GM10847 (cell line): ENCODE results near the gene CSMD2.

Source experiments
- POLR2A ChIP-seq: IDR thresholded peaks from 2 replicates; pipeline ENCODE4 v1.6.1; 2011; ENCODE audit not compliant: insufficient read length; ENCODE audit errors: extremely low read depth

Gene CSMD2

GRCh38 chr1:34009340-34009985, 155.6 kb downstream of the CSMD2 start:
- TF ChIP-seq POLR2A, result no peak

- no peak for TF ChIP-seq POLR2A
These were observed 157.3 kb downstream of the CSMD2 start for GRCh38 chr1:34007760-34008159.

GRCh38 chr1:34005309-34005708, 159.7 kb downstream of the CSMD2 start:
- TF ChIP-seq POLR2A, result no peak

- no peak for TF ChIP-seq POLR2A
These were observed 162.2 kb downstream of the CSMD2 start for GRCh38 chr1:34002810-34003209.

- no peak for TF ChIP-seq POLR2A
These were observed 167.6 kb downstream of the CSMD2 start for GRCh38 chr1:33997127-33998036.

- TF ChIP-seq POLR2A, result no peak
These were observed 168.7 kb downstream of the CSMD2 start for GRCh38 chr1:33996281-33996680.

GRCh38 chr1:33993301-33993700, 171.7 kb downstream of the CSMD2 start:
- TF ChIP-seq POLR2A, result no peak

- TF ChIP-seq POLR2A, result no peak
These were observed 174.7 kb downstream of the CSMD2 start for GRCh38 chr1:33990281-33990680.

GRCh38 chr1:33988161-33988560, 176.9 kb downstream of the CSMD2 start:
- TF ChIP-seq POLR2A, result no peak

GRCh38 chr1:33986390-33987095, 178.5 kb downstream of the CSMD2 start:
- no peak for TF ChIP-seq POLR2A

- TF ChIP-seq POLR2A, result no peak
These were observed 179.4 kb downstream of the CSMD2 start for GRCh38 chr1:33985656-33986055.

GRCh38 chr1:33984906-33985565, 180.0 kb downstream of the CSMD2 start:
- TF ChIP-seq POLR2A, result no peak

GRCh38 chr1:33982419-33982818, 182.6 kb downstream of the CSMD2 start:
- TF ChIP-seq POLR2A, result no peak

GRCh38 chr1:33979341-33979740, 185.7 kb downstream of the CSMD2 start:
- TF ChIP-seq POLR2A, result no peak

GRCh38 chr1:33975961-33976360, 189.1 kb downstream of the CSMD2 start:
- TF ChIP-seq POLR2A, result no peak

- TF ChIP-seq POLR2A, result no peak
These were observed 191.1 kb downstream of the CSMD2 start for GRCh38 chr1:33973799-33974545.
